ENCODE results near the gene PTPDC1. TPM values are rescaled to one million over a fixed set of nuclear protein-coding genes. Genes with fewer than 3 reads are reported as not detected.
A peak's percentile ranks its signal among the peaks of the same experiment; 100 is the strongest.
"Not testable (repeated sequence)": the region's sequence is repeated elsewhere in the genome, so short reads cannot be mapped to it uniquely, and the experiment has no call there.

PTPDC1 gene
- total and polyA plus RNA-seq, 8 donors = 2.4 to 5.6 (median 4.2) TPM

GRCh38 chr9:94085062-94085639, 887 bp downstream of the PTPDC1 start:
- no peak overlapping the region for H3K4me3 ChIP-seq
- H3K4me1 ChIP-seq = no peaks in the 10 kb centered on the region
- FAIRE-seq = no peak
- no peaks in the 10 kb centered on the region for H3K9me3 ChIP-seq
- no peaks in the 10 kb centered on the region for H3K36me3 ChIP-seq
- DNase-seq = no peak
- TF ChIP-seq CTCF (IDR thresholded peaks at IDR 0.05) = no peak
- WGBS, 2 donors = 91% methylated on average over 6 of the region's 6 CpGs
- intact Hi-C loops (cut with DNase I) = no loop called here
- ATAC-seq = no peak
- no peaks in the 10 kb centered on the region for H3K27me3 ChIP-seq
- no peak overlapping the region for H3K27ac ChIP-seq

- H3K36me3 ChIP-seq = no peaks in the 10 kb centered on the region
- H3K4me1 ChIP-seq = no peaks in the 10 kb centered on the region
- ATAC-seq = peak in 1 of 4 donors; percentile 40
- no peak for FAIRE-seq
- H3K4me3 ChIP-seq = no peak overlapping the region
- 45 to 53% methylated on average over 3 of the region's 3 CpGs for WGBS, 2 donors
- intact Hi-C loops (cut with DNase I) = no loop called here
- H3K9me3 ChIP-seq = no peaks in the 10 kb centered on the region
- H3K27me3 ChIP-seq = no peaks in the 10 kb centered on the region
- no peak for DNase-seq
- TF ChIP-seq CTCF (IDR thresholded peaks at IDR 0.05) = no peak
- no peak overlapping the region for H3K27ac ChIP-seq
Observed at GRCh38 chr9:94086486-94087345, 2.5 kb downstream of the PTPDC1 start.

- H3K4me1 ChIP-seq; H3K9me3 ChIP-seq; FAIRE-seq; H3K27ac ChIP-seq; H3K4me3 ChIP-seq; intact Hi-C loops (cut with DNase I); H3K27me3 ChIP-seq; H3K36me3 ChIP-seq; DNase-seq; ATAC-seq: not testable (repeated sequence)
- WGBS, 2 donors = 89 to 91% methylated on average over 29 to 30 of the region's 33 CpGs
Observed at GRCh38 chr9:94094219-94095145, 10.2 kb downstream of the PTPDC1 start.

GRCh38 chr9:94096819-94097577, 12.7 kb downstream of the PTPDC1 start:
- FAIRE-seq = no peak
- no peak for TF ChIP-seq CTCF (IDR thresholded peaks at IDR 0.05)
- H3K4me3 ChIP-seq = no peak overlapping the region

More at GRCh38 chr9:94096819-94097577, 12.7 kb downstream of the PTPDC1 start:
- no peak for DNase-seq
- Histone ChIP-seq H3K4me1 (no peaks in the 10 kb centered on the region), H3K9me3 (no peaks in the 10 kb centered on the region), H3K36me3 (no peaks in the 10 kb centered on the region), H3K27ac (no peak overlapping the region), H3K27me3 (no peaks in the 10 kb centered on the region)
- ATAC-seq = no peak
- intact Hi-C loops (cut with DNase I) = no loop called here
- WGBS, 2 donors = 92 to 93% methylated on average over 9 of the region's 9 CpGs

Data from pancreas (tissue), 10 donors.